Measurements from ENCODE around the gene LRCH3. TPM values are rescaled to one million over a fixed set of nuclear protein-coding genes. Genes with fewer than 3 reads are reported as not detected.

The LRCH3 gene
- total and polyA plus RNA-seq, 2 experiments from 2014 or later = 22.5 to 38.5 TPM

DNA sequence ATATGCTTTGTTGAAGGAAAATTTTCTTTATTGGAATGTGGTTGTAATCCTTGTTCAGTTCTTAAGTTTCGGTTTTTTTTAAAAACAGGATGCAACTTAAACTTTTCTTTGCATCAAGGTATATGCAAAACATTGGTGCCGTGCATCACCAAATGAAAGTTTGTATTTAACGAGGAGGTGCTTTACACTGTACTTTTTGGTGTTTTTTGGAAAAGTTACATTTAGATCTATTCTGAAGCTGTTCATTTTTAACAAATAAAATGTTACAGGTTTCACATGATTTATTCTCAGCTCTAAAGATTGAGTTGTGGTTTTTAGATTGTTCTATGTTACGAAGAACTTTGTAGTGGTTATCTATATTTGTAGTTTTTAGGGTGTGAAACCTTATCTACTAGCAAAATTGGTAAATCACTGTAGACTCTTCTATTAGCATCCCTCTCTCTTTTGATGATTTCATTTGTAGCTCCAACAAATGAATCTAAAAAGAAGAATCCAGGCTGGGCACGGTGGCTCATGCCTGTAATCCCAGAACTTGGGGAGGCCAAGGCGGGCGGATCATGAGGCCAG lies 7.0 kb upstream of the LRCH3 start:
- WGBS (ENCODE audit: low lambda C conversion rate, missing lambda C conversion rate) = 96% methylated on average over 7 of the region's 7 CpGs
- DNase-seq (ENCODE audit: low spot score) = no peak
- H2AFZ ChIP-seq = no peak overlapping the region
- H3K4me3 ChIP-seq = no peak overlapping the region
- H3K79me2 ChIP-seq = no peaks in the 10 kb centered on the region
- no peak for TF ChIP-seq CTCF (IDR thresholded peaks at IDR 0.05; ENCODE audit: poor library complexity)
- no peak for TF ChIP-seq EZH2phosphoT487 (IDR thresholded peaks at IDR 0.05; ENCODE audit: low read depth, severe bottlenecking, unreplicated experiment)
- TF ChIP-seq EZH2 (IDR thresholded peaks at IDR 0.05; ENCODE audit: borderline replicate concordance) = no peak
- H3K9me2 ChIP-seq (replicated peaks; ENCODE audit: insufficient read depth) = no peaks in the 10 kb centered on the region
- H3K27ac ChIP-seq = no peak overlapping the region
- no peaks in the 10 kb centered on the region for H3K36me3 ChIP-seq (replicated peaks; ENCODE audit: insufficient read depth, low read depth)
- no peaks in the 10 kb centered on the region for H3K4me1 ChIP-seq (ENCODE audit: insufficient read depth)
- H3K27me3 ChIP-seq = no peaks in the 10 kb centered on the region
- H3K4me2 ChIP-seq = no peak overlapping the region
- H4K20me1 ChIP-seq (ENCODE audit: insufficient read depth, poor library complexity, severe bottlenecking) = no peaks in the 10 kb centered on the region
- no peaks in the 10 kb centered on the region for H3K9me3 ChIP-seq (ENCODE audit: low read depth)

DNA sequence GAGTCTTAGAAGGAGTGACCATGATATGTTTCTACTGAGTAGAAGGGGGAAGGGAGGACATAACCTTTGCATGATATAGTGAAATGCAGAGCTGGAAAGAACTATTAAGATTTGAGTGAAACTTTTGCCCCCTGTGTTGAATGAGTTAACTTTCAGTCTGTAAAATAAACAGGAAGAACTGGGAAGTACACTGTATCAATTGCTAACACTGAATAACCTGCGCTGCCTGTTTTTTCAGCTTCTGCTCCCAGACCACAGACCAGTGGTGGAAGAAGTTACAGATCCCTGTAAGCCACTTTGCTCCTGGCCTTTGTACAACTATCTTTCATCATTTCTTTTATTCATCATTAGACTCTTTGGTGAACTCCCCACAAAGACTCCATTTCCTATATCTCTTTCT lies 3.6 kb upstream of the LRCH3 start:
- Histone ChIP-seq H3K9me2 (replicated peaks; ENCODE audit: insufficient read depth) (no peaks in the 10 kb centered on the region), H3K9me3 (ENCODE audit: low read depth) (no peaks in the 10 kb centered on the region), H3K79me2 (peaks cover 11% of the 10 kb centered on the region), H3K27me3 (no peaks in the 10 kb centered on the region), H3K4me3 (no peak overlapping the region), H3K36me3 (replicated peaks; ENCODE audit: insufficient read depth, low read depth) (no peaks in the 10 kb centered on the region), H2AFZ (no peak overlapping the region), H3K27ac (peak overlapping the region; percentile 23), H3K4me2 (no peak overlapping the region), H4K20me1 (ENCODE audit: insufficient read depth, poor library complexity, severe bottlenecking) (no peaks in the 10 kb centered on the region), H3K4me1 (ENCODE audit: insufficient read depth) (no peaks in the 10 kb centered on the region)
- peak; percentile 18 for DNase-seq (ENCODE audit: low spot score)
- WGBS (ENCODE audit: low lambda C conversion rate, missing lambda C conversion rate) = 38% methylated on average over 1 of the region's 1 CpG
- TF ChIP-seq CTCF (IDR thresholded peaks at IDR 0.05; ENCODE audit: poor library complexity) (no peak), EZH2phosphoT487 (IDR thresholded peaks at IDR 0.05; ENCODE audit: low read depth, severe bottlenecking, unreplicated experiment) (no peak), EZH2 (IDR thresholded peaks at IDR 0.05; ENCODE audit: borderline replicate concordance) (no peak)

GRCh38 chr3:197789309-197789708 lies 1.7 kb upstream of the LRCH3 start:
- H3K36me3 ChIP-seq (replicated peaks; ENCODE audit: insufficient read depth, low read depth) = no peaks in the 10 kb centered on the region
- no peak overlapping the region for H3K4me2 ChIP-seq
- H4K20me1 ChIP-seq (ENCODE audit: insufficient read depth, poor library complexity, severe bottlenecking) = peaks cover 11% of the 10 kb centered on the region
- no peak overlapping the region for H3K27ac ChIP-seq
- no peaks in the 10 kb centered on the region for H3K27me3 ChIP-seq
- no peaks in the 10 kb centered on the region for H3K9me3 ChIP-seq (ENCODE audit: low read depth)
- no peaks in the 10 kb centered on the region for H3K9me2 ChIP-seq (replicated peaks; ENCODE audit: insufficient read depth)
- H3K4me1 ChIP-seq (ENCODE audit: insufficient read depth) = peaks cover 8% of the 10 kb centered on the region
- TF ChIP-seq EZH2 (IDR thresholded peaks at IDR 0.05; ENCODE audit: borderline replicate concordance) (no peak), EZH2phosphoT487 (IDR thresholded peaks at IDR 0.05; ENCODE audit: low read depth, severe bottlenecking, unreplicated experiment) (no peak), CTCF (IDR thresholded peaks at IDR 0.05; ENCODE audit: poor library complexity) (no peak)
- no peak overlapping the region for H3K4me3 ChIP-seq
- peaks cover 30% of the 10 kb centered on the region for H3K79me2 ChIP-seq
- no peak for DNase-seq (ENCODE audit: low spot score)
- H2AFZ ChIP-seq = no peak overlapping the region
- 93% methylated on average over 3 of the region's 3 CpGs for WGBS (ENCODE audit: low lambda C conversion rate, missing lambda C conversion rate)

Data from hepatocyte (in vitro differentiated cells).